HG03354 (cell line): ENCODE results near the gene IFITM10.

Source experiments
- ATAC-seq: cut with Tn5 transposase; IDR thresholded peaks from one replicate; pipeline ENCODE4 v1.9.1; 2021; ENCODE audit warnings: mild to moderate bottlenecking; ENCODE audit not compliant: unreplicated experiment, poor library complexity, severe bottlenecking

IFITM10 gene

GRCh38 chr11:1728931-1729691 is 21.3 kb downstream of the IFITM10 start:
- no peak for ATAC-seq

GRCh38 chr11:1728301-1728700 is 22.1 kb downstream of the IFITM10 start:
- no peak for ATAC-seq

DNA sequence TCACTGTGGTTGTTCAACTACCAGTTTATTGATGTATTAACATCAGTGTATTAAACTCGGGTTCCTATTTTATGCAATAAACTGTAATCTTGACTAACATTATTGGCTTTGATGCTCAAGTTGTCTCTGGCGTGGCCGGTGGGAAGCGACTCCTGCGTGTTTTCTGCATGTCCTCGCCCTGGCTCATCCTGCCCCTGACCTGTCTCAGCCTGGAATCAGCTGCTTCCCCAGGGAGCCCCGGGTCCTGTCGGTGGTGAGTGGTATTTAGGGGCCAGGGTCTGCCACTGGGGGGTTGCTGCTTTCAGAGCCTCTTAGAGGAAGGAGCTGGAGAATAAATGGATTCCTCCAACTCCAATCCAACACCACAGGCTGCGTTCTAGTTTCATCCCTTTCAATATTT is 22.5 kb downstream of the IFITM10 start:
- ATAC-seq, result no peak

DNA sequence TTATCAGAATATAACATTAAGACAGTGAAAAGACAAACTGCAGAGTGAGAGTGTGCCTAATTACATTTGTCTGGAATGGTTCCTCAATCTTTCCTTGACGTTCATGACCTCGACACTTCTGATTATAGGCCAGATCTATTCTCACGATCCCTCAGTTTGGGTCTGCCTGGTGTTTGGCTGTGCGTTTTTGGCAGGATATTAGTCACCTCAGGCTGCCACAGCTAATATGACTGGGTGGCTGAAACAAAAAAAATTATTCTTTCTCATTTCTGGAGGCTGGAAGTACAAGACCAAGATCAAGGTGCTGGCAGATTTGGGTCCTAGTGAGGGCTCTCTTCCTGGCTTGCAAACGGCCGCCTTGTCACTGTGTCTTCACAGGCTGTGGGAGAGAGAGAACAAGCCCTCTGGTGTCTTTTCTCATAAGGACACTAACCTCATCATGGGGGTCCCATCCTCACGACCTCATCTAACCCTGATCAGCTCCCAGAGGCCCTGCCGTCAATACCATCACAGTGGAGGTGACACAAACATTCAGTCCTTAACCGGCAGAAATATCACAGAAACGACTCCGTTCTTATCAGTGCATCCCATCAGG is 23.2 kb downstream of the IFITM10 start:
- no peak for ATAC-seq

- ATAC-seq, result no peak
These were observed 30.6 kb downstream of the IFITM10 start for GRCh38 chr11:1719781-1720180.

DNA sequence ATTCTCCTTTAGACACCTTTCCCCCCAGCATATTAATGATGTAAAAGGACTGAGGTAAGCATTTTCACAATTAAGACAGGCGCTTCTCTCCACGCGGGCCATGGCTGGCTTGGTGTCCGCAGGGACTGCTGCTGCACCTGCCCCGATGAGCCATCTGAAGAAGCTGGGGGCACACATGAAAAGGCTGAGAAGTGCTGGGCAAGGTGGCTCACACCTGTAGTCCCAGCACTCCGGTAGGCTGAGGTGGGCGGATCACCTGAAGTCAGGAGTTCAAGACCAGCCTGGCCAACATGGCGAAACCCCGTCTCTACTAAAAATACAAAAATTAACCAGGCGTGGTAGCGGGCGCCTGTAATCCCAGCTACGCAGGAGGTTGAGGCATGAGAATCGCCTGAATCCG is 32.1 kb downstream of the IFITM10 start:
- no peak for ATAC-seq

DNA sequence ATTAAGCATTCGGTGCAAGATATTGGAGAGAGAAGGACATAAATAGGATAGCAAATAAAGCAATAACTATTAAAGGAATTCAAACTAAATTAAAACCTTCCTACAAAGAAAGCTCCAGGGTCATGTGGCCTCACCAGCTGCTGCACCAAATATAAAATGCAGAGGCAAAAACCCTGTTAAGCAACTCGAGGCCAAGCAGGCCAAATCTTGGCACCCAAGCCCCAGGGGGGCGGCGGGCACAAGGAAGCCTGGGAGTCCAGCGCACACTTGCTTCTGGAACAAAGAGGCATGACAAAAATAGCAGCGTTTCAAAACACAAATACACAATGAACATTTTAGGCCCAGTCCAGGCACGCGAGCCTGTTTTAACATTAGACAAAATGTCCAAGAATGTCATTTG is 32.6 kb downstream of the IFITM10 start:
- no peak for ATAC-seq

GRCh38 chr11:1714908-1715885 is 35.2 kb downstream of the IFITM10 start:
- ATAC-seq, result no peak

DNA sequence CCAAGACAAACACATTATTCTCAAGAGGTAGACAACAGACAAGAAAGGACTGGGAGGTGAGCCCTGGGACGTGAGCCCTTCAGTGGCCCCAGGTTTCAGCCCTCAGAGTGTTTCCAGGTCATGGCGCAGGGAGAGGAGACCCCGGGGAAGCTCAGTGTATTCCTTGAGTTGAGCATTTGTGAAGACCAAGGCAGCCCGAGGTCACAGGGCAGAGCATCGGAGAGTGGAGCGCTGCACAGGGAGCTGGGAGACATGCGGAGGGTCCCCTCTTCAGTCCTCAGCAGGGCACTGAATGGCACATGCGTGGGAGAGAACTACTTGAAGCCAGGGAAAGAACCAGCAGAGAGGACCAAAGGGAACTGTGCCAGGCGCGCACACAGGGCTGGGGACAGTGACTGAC is 41.7 kb downstream of the IFITM10 start:
- no peak for ATAC-seq

DNA sequence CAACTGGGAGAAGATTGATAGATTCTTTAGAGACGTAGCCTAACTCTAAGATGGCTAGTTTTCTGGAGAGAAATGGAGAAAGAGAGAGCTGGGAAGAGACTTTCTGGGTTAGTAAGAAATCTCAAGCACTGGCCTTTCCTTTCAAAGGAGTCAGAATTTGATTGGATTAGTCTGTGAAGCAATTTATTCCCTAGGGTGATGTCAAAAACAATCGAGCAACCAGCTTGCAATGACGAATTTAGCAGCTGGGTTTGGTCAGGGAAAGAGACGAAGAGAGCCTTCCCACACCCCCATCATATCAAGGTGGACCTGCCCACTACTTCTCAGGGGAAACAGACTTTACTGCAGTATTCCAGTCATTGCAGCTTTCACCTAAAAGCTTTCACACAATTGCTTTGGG is 42.6 kb downstream of the IFITM10 start:
- ATAC-seq, result no peak

- no peak for ATAC-seq
These were observed 43.6 kb downstream of the IFITM10 start for GRCh38 chr11:1706634-1707400.

DNA sequence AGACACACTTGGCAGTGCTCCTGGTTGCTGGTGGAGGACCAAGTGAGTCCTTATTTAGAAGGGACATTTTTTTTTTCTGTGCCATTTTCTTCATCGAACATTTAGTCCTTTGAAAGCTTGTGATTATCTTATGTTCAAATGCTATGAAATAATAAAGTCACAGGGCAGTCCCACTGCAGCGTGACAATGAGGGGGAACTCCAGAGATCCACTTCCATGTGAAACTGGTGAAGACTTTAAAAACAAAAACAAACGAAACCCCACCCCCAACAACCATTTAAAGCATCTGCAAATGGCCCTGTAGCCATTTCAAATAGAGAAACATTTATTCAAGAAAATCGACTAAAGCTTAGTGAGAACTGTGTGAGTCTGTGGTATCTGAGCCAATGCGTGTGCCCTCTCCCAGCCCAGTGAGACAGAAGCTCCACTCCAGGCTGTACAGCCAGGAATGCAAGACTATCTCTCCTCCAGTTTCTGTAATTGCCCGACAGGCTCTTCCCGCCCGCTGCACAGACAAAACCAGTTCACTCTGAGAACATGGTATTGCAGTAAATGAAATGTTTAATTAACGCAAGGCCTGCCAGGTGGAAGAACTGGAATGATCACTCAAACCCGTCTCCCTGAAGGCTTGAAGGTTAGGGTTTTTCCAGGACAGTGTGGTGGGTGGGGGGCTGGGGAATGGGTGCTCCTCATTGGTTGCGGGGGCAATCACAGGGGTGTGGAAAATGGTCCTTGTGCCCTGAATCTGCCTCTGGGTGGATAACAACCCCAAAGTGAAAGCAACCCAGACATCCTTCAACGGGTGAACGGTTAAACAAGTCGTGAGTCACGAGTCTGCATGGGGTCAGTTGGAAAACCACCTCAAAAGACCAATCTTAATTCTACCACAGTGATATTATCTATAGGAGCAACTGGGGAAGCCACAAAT is 45.0 kb downstream of the IFITM10 start:
- ATAC-seq, result no peak

- ATAC-seq, result no peak
These were observed 47.2 kb downstream of the IFITM10 start for GRCh38 chr11:1703146-1703545.

- ATAC-seq, result no peak
These were observed 47.9 kb downstream of the IFITM10 start for GRCh38 chr11:1702506-1702905.

DNA sequence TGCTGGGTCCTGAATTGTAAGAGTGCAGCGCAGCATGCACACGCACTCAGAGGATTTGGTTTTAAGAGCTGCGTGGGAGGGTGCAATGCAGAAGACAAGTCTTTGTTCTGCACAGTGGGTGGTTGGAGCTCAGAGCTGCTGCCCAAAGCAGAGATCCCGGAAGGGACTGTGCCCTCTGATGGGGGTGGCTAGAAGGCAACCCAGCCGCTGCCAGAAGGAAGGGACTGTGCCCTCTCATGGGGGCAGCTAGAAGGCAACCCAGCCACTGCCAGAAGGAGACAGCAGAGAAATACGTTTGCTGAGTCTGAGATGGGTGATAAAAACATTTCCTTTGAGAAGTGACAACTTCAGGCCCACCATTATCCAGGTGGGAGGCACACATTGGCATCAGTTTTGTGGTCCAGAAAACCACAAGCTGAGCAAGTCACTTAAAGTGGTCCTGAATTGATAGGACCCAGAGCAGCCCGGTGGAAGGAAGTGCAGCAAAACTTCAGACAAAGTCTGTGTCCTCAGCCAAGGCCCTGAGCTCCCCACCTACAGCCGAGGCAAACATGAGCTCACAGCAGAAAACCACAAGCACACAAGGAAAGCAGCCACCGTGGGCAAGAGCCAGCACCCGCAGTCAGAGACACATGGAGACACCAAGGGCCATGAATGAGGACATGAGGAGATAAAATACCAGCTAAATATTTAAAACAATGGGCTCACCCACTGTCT is 49.1 kb downstream of the IFITM10 start:
- ATAC-seq, result no peak

DNA sequence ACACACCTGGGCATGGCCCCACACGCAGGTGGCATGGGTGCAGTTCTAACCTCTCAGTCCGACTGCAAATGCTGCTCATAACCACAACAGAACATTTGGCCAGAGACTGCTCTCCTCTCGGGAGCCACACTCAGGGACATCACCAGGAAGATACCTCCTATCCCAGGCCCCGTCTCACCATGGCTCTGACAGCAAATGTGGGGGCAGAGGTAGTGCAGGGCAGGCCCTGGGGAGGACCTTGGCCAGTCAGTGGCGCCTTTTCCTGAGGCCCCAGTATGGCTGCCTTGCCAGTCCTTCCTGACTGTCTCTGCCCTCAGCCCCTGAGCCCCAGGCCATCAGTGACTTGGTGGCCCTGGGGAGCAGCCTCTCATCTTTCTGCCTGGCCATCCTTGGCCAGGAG is 50.6 kb downstream of the IFITM10 start:
- ATAC-seq, result no peak

DNA sequence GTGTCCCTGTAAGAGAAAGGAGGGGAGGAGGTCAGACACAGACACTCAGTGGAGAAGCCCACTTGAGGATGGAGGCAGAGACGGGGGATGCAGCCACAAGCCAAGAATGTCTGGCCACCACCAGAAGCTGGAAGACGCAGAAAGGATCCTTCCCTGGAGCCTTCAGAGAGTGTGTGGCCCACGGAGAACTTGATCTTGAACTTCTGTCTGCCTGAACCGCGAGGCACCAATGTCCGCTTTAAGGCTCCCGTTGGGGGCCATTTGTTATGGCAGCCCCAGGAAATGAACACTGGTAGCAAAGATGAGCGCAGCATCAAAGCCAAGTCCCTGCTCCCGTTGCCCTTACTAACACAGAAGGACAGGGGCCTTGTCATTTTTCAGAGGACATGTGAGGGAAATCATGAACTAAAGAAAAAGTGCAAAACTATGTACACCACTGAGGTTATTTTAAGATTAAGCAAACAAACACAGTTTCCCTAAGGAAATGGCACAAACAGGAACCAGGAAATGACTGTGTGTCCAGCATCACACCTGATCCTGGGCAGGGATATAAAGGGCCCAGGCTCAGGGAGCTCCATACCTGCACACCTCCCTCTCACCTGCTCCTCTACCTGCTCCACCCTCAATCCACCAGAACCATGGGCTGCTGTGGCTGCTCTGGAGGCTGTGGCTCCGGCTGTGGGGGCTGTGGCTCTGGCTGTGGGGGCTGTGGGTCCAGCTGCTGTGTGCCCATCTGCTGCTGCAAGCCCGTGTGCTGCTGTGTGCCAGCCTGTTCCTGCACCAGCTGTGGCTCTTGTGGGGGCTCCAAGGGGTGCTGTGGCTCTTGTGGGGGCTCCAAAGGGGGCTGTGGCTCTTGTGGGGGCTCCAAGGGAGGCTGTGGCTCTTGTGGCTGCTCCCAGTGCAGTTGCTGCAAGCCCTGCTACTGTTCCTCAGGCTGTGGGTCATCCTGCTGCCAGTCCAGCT is 53.5 kb downstream of the IFITM10 start, which contains the start of gene KRTAP5-6:
Gene KRTAP5-6 (plus strand): TSS at position 588 of the 963 bp plus-strand sequence. CDS start 51 bp downstream, at position 639.
- no peak for ATAC-seq
